Fibroblast of the conjunctiva (primary cell): ENCODE results near the gene AGAP1.
"Not testable (repeated sequence)": the region's sequence is repeated elsewhere in the genome, so short reads cannot be mapped to it uniquely, and the experiment has no call there.

ENCODE experiments used
- DNase-seq: peaks from one replicate; pipeline ENCODE4 v3.0.0-alpha.2; 2010; ENCODE audit warnings: low read depth

Gene AGAP1

DNA sequence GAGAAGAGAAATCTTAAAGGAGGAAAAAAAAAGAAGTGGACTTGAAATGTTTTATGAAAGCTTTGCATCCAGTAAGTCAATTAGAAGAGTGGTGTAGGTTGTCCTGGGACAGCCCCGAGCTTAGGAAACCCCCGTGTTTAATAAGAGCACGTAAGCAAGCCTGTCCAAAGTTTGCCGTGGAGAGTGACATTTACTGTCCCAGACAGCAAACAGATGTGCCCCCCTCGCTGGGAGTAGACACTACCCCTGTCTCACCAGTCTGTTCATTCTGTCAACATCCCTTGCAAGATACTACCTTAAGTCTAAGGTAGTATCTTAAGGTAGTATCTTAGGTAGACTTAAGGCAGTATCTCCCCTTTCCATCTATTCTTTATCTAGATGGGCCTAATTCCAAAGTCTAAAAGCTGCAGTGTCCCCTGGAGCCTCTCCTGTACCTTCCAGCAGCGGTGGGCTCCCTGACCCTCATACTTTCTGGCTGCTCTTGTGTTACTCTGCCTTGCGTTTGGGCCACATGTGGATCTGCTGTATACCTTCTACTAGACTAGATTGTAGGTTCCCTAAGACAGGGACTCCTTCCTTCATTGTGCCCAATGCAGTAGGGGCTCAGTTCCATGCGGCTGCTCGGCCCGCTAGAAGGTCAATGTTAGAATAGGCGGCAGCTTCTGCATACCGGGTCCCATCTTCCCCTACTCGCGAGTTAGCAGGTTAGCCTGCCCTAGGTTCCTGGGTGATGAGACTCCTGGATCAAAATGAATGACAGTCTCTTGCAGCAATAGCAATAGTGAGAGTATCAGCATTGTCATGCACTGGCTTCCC, 430.2 kb downstream of the AGAP1 start:
- DNase-seq: no peak

DNA sequence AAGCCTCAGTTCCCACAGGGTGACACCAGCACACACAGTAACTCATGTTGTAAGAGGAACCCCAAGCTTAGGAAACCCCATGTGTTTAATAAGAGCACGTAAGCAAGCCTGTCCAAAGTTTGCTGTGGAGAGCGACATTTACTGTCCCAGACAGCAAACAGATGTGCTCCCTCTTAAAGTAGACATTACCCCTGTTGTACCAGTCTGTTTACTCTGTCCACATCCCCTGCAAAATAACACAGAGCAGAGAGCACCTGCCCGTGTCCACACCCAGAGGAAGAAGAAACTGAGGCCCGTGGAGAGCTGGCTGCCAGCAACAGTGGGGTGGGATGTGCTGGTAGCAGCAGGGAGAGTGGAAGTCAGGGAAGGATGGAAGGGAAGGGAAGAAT, 430.8 kb downstream of the AGAP1 start:
- DNase-seq: no peak

DNA sequence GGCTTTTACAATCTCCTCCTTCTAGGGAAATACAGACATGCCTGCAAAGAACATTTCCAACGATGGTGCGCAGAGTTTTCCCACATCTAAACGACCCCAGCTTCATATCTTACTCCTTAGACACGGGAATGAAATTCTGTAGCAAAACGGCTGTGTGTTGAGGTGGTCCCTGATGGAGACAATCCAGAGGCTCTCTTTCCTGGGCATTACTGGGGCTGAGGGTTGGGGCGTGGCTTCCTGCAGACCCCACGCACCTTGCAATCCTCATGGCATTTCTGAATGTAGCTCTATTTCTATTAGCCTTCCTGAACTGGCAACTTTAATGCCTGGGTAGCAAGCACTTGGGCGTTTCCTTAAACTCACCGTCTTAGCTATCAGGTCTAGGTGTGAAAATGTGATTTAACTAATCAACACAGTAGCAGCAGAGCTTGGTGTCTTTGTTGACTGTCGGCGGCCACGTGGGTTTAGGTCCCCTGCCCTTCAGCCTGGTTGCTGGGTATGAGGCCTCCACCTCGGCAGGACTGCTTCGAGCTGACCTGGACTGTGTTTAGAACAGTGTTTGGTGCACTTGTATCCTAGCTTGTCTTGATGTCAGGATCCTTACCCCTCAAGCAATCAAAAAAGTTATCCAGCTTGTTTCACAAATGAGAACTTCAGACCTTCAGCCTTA, 431.5 kb downstream of the AGAP1 start:
- no peak for DNase-seq

DNA sequence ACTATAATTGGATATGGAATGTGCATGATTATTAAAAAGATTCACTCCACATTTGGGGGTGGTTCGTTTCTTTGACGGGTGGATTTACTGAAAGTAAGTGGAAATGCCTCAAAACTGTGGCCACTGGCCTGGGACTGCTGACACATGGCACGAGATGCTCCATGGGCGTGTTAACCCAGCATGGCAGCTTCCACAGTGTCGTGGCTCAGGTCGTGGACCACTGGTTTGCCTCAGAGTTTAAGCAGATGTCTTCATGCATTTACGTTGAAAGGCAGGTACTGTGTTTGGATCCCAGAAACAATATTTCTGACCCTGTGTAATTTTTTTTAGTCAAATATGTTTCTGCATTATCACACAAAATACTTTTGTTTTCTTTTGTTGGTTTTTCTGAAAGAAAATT, 432.4 kb downstream of the AGAP1 start:
- DNase-seq: no peak

DNA sequence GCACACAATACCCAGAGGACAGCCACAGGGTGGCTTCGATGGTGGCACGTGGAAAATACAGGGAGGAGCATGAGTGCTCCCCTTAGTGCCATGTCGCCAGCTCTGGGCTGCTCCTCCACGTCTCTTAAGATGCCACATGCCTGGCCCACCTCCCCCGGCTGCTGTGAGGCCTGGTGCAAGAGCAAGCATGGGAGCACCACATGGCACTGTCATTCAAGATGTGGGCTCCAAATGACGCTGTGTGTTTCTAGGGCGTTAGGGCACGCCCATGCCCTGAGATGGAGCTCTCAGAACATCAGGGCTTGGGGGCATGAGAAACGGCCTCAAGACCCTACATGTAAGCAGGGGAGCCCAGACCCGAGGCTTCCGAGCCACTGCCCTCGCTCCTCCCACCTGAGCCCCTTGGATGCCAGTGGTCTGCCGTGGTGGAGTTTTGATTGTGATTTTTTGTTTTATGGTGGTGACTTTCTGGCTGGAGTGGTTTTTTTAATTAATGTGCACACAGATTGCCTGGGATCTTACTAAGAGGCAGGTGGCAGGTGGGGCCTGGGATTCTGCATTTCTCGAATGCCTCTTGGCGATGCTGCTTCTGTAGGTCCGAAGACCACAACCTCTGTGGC, 435.0 kb downstream of the AGAP1 start:
- DNase-seq: no peak

DNA sequence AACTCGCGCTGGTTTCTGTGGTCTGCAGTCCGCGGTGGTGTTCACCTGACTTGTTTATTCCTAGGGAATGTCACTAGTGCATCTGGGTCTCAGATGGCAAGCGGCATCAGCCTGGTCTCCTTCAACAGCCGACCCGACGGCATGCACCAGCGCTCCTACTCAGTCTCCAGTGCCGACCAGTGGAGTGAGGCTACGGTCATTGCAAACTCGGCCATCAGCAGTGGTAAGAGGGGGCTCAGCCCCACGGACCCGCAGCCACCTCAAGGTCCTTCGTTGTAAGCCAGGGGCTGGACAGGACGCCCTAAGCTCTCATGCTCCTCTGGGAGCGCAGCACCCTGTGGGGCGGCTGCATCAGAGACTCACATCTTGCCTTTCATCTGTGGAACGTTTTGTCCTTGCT, 436.9 kb downstream of the AGAP1 start:
- no peak for DNase-seq

DNA sequence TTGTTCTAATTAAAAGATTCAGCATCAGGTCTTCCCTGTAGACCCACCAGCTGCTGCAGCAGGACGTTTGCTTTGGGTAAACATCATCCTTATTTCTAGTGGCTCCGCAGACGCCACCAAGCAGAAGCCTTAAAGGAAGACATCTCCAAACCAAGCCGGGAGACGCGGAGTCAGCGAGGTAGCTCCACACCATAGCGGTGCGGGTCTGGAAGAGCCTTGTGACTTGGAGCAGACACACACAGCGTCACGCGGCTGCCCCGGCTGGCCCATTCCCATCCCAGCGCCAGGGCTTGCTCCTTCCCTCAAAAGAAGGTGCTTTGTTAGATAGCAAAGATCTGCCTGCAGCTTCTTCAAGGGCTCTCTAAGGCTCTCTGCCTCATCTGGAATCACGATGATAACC, 437.8 kb downstream of the AGAP1 start:
- no peak for DNase-seq

DNA sequence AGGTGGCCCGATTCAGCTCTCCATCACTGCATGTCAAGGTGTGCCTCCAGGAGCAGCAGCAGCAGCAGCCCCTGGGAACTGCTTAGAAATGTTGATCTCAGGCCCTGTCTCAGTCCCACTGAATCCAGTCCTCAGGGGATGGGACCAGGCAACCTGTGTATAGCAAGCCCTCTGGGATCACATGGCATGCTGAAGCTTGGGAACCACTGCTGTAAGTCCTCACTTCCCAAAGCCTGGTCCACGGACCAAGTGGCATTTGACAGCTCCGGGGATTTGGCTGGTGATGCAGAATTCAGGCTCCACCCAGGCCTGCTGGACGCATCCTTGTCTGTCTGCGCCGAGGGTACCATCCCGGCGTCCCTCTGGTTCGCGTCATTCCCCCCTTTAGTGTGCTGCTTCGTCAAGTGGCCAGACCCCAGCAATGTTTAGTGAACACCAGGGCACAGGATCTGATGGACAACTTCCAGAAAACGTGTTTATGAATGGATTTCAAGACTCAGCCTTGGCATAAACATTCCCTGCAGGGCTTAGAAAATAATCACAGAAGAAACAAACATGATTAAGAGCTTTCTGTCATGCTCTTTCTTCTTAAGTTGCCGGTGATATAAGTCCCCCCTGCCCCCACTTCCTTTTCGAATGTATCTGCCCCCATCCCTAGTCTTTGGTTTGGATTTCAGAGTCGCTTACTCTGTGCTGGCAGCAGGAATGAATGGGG, 440.4 kb downstream of the AGAP1 start:
- no peak for DNase-seq

DNA sequence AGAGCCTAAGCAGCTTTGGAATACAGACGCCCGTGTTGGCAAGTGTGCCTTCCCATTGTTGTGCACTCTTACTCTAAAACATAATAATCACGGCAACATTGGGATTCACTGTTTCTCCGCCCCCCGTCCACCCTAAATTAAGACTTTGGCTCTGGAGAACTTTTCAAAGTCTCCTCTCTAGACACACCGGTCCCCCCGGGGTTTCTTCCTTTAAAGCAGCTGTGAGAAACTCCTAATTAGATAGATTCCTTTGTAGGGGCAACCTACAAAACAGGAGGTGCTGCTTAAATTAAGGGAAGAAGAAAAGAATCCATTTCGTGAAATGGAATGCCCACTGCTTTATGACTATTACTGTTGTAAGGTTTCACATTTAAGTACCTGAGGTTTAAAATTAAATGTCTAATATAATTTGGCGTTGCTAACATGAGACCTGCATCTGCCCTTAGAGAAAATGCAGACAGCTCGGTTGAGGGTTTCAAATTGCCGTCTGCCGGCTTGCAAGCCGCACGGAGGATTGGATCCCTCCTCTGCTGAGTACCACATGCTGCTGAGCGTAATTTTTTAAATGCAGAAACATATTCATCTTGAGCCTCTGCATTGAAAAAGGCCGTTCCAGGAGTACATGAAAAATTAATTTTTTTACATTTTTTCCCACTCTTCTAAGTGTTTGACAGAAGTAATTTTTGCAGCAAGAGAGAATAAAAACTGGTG, 441.1 kb downstream of the AGAP1 start:
- no peak for DNase-seq

DNA sequence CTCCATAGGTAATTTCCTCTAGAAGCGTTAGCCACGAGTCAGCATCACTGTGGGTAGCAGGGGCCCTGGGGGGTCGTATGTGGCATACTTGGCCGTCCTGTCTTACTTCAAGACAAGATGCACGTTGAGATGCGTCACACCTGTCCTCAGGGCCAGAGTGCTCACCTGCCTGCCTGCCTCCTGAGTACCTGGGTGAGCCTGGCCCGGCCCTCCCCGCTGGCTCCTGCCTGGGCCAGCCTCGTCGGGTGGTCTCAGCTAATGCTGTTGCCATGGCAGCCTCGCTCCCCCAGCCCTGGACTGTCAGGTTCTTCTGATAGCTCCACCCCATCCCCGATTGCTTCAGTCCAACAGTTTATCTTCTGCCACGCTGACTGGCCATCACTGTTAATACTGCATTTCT, 441.9 kb downstream of the AGAP1 start:
- no peak for DNase-seq

DNA sequence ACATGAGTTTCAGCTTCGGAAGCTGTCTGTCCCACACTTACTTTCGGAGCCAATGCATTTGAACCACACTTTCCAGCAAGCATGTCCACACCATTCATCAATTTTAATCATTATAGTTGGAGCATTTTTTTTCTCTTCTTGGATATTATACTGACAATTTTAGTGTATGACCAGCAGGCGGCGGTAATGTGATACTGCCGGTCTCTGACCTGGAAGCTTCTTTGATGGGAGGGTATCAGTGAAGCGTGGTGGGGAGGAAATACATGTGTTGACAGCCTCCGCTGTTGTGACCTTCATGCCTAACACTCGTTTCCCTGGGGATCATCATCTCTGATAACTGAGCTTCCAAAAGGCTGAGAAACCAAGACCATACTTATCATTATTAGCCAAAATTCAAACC, 442.6 kb downstream of the AGAP1 start:
- DNase-seq: no peak

DNA sequence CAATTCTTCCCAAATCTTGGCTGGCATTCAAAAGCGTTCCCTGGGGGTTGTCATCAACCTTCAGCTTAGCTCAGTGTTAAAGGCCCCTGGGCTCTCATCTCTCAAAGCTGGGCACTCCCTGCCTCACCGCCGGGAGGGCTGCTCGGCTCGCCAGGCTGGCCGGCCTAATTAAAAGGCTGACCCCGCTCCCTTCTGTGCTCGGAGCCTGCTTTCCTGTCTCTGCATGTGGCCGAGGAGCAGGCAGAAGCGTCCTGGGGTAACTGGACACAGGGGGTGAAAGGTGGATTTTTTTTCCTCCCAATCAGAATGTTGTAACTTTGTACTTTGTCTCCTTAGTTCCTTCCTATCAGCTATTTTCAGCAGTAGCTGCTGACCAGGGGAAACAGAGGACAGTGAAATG, 443.2 kb downstream of the AGAP1 start:
- no peak for DNase-seq

DNA sequence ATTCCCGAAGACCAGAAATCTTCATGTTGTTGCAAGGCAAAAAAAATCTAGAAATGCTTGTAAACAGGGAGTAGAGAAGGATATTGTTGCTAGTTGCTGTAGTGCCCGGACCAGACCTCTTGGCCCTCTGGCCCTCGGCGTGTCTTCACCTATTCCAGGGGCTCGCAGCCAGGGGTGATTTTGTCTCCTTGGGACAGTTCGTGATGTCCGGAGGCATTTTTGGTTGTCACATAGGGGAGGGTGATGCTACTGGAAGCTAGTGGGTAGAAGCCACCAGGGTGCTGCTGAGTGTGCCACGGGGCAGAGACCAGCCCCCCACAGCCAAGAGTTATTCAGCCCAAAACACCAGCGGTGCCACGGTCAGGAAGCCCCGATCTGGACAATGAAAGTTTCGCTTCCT, 443.7 kb downstream of the AGAP1 start:
- no peak for DNase-seq

DNA sequence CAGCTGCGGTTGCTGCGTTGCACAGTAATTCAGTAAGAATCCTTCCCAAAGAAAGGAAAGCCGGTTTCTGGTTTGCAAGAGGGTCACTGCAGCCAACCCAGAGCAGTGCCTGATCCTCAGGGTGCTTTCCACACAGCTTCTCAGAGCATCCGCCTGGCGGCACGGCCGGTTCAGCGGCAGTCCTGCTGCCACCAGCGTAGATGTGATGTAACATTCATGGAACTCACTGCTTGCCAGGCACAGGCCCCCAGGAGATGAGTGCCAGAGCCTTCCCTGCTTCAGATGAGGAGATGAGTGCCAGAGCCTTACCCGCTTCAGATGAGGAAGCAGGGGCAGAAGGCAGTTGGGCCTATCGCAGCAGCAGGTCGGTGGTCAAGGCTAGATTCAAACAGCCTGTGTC, 444.1 kb downstream of the AGAP1 start:
- DNase-seq: no peak

DNA sequence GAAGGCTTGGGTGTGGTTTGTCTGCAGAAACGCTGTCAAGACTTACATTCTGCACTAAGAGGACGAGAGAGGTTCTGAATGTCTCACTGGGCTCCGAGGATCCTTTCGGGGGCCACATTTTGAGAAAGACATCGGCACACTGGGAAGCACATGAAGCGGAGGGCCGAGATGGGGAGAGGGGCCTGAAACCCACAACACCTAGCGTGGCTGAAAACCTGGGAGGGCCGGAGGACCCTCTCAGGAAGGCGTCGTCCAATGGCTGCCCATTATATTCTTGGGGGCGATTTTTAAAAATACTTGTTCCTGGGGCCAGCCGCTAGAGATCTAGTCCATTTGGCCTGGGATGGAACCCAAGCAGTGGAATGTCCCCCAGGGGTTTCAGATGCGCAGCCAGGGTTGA, 444.8 kb downstream of the AGAP1 start:
- DNase-seq: no peak

DNA sequence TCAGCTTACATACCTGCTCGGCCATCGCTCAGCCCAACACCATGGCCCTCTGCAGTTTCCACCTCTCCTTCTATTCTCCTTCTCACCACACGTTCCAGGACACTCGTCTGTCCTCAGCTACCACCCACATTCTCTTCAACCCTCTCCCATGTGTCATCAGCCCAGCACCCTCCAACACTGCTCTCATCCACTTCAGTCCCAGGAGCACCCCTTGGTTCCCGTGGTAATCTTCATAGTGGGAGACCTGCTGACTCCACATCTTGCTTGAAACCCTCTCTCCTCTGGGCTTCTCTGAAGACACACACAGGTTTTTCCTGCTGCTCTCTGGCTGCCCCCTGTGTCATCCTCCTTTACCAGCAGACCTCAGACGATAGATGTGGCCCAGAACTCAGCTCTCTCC, 445.6 kb downstream of the AGAP1 start:
- no peak for DNase-seq

DNA sequence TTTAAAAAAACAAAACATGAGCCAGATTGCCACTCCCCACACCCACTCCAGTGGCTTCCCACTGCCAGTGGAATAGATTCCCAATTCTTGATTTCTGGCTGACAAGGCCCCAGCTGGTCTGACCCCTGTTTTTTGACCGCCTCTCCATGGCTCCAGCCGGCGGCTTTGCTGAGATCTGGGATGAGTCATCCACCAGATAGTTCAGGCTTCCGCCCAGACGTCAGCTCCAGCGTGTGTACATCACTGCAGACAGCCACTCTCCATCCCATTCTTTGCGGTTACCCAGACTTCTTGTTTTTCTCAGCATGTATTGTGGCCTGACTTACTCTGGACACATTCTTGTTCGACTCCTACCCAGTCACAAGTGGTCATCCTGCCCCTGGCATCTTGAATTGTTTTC, 446.5 kb downstream of the AGAP1 start:
- DNase-seq: peak; percentile 31

DNA sequence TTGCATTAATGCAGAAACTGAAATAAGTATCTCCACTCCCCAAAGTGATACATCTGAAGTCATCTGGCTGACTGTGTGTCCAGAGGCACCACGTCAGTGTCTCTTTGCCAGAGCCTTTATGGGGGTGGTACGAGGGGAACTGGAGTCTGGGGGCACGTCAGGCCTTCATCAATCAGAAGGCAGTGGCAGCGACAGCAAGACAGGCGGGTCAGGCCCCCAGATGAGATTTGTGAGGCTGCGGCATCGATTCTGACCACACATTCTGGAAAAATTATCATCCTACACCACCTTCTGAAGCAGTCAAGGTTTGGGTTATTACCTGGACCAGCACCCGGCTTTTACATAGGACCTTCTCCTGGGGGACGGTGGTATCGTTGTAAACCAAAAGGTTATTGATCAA, 450.7 kb downstream of the AGAP1 start:
- no peak for DNase-seq

DNA sequence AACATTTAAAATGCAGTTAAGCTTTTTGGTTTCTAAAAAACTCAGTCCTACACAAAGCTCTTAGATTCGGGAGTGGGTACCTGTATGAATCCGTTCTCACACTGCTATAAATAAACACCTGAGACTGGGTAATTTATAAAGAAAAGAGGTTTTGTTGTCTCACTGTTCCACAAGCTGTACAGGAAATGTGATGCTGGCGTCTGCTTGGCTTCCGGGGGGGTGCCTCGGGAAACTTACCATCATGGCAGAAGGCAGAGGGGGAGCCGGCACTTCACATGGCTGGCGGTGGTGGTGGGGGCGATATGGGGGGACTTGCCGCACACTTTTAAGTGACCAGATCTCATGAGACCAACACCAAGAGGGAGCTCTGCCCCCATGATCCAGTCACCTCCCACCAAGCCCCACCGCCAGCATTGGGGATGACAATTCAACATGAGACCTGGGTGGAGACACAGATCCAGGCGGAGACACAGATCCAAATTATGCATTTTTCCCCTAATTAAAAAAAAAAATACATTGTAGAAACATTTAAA, 451.8 kb downstream of the AGAP1 start:
- DNase-seq: no peak

DNA sequence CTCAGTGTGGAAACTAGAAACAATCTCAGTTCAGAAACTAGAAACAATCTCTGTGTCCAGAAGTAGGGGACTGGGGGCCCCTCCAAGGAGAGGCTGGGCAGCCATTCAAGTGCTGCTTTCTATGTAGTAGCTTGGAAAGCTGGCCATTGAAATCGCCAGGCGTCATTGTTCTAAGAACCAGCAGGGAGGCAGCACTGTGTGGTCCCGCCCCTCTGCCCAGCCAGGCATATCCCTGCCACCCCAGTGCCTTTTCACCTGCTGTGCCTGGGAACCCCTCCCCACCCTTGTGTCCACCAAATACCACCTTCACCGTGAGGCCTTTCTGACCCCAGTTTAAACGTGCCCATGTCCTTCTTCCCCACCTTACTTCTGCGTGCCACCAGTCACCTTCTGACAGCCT, 452.7 kb downstream of the AGAP1 start:
- DNase-seq: no peak

DNA sequence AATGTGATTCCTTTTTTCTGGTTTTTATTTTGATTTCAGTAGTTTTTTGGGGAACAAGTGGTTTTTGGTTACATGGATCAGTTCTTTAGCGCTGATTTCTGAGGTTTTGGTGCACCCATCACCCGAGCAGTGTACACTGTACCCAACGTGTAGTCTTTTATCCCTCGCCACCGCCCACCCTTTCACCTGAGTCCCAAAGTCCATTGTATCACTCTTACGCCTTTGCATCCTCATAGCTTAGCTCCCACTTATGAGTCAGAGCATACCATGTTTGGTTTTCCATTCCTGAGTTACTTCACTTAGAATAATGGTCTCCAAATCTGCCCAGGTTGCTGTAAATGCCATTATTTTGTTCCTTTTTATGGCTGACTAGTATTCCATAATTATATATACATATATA, 453.2 kb downstream of the AGAP1 start:
- DNase-seq: not testable (repeated sequence)
